ENCODE results near the gene CBX8. TPM values are rescaled to one million over a fixed set of nuclear protein-coding genes. Genes with fewer than 3 reads are reported as not detected.
A peak's percentile ranks its signal among the peaks of the same experiment; 100 is the strongest.

CBX8 gene
- polyA plus RNA-seq, 1 donor, result 10.3 TPM

- peaks cover 41% of the 10 kb centered on the region for H3K4me1 ChIP-seq (ENCODE audit: control insufficient read depth, insufficient read depth, low read length)
- no peak overlapping the region for H3K4me3 ChIP-seq (ENCODE audit: low read length)
- peaks cover 27% of the 10 kb centered on the region for H3K9me3 ChIP-seq (ENCODE audit: control insufficient read depth, low read depth, low read length)
- peaks cover 14% of the 10 kb centered on the region for H3K36me3 ChIP-seq (ENCODE audit: control insufficient read depth, insufficient read depth, low read length)
- DNase-seq, result peak in 1 of 2 donors; percentile 26
- no peak overlapping the region for H3K27ac ChIP-seq (ENCODE audit: low read length)
- peaks cover 65% of the 10 kb centered on the region for H3K27me3 ChIP-seq (ENCODE audit: control insufficient read depth, insufficient read depth, low read length)
- WGBS (ENCODE audit: insufficient coverage, low lambda C conversion rate), result no CpG with 5 or more reads among the region's 68 CpGs
Observed at GRCh38 chr17:79790805-79791734, 5.8 kb downstream of the CBX8 start.

GRCh38 chr17:79789943-79790804, 6.7 kb downstream of the CBX8 start:
- DNase-seq, result peak in 1 of 2 donors; percentile 49
- peaks cover 35% of the 10 kb centered on the region for H3K4me1 ChIP-seq (ENCODE audit: control insufficient read depth, insufficient read depth, low read length)

GRCh38 chr17:79788989-79789942, 7.6 kb downstream of the CBX8 start:
- Histone ChIP-seq H3K27ac (ENCODE audit: low read length) (no peak overlapping the region), H3K4me1 (ENCODE audit: control insufficient read depth, insufficient read depth, low read length) (peaks cover 27% of the 10 kb centered on the region), H3K4me3 (ENCODE audit: low read length) (no peak overlapping the region), H3K27me3 (ENCODE audit: control insufficient read depth, insufficient read depth, low read length) (peaks cover 65% of the 10 kb centered on the region), H3K9me3 (ENCODE audit: control insufficient read depth, low read depth, low read length) (peaks cover 27% of the 10 kb centered on the region), H3K36me3 (ENCODE audit: control insufficient read depth, insufficient read depth, low read length) (peaks cover 15% of the 10 kb centered on the region)
- WGBS (ENCODE audit: insufficient coverage, low lambda C conversion rate), result no CpG with 5 or more reads among the region's 52 CpGs
- peak in 1 of 2 donors; percentile 7 for DNase-seq

More at GRCh38 chr17:79789943-79790804, 6.7 kb downstream of the CBX8 start:
- Histone ChIP-seq H3K27me3 (ENCODE audit: control insufficient read depth, insufficient read depth, low read length) (peaks cover 65% of the 10 kb centered on the region), H3K4me3 (ENCODE audit: low read length) (no peak overlapping the region), H3K36me3 (ENCODE audit: control insufficient read depth, insufficient read depth, low read length) (peaks cover 15% of the 10 kb centered on the region), H3K27ac (ENCODE audit: low read length) (no peak overlapping the region), H3K9me3 (ENCODE audit: control insufficient read depth, low read depth, low read length) (peaks cover 27% of the 10 kb centered on the region)
- WGBS (ENCODE audit: insufficient coverage, low lambda C conversion rate), result no CpG with 5 or more reads among the region's 74 CpGs

- Histone ChIP-seq H3K4me3 (ENCODE audit: low read length) (no peak overlapping the region), H3K36me3 (ENCODE audit: control insufficient read depth, insufficient read depth, low read length) (peaks cover 20% of the 10 kb centered on the region), H3K4me1 (ENCODE audit: control insufficient read depth, insufficient read depth, low read length) (peaks cover 24% of the 10 kb centered on the region), H3K27ac (ENCODE audit: low read length) (no peak overlapping the region), H3K9me3 (ENCODE audit: control insufficient read depth, low read depth, low read length) (peaks cover 26% of the 10 kb centered on the region), H3K27me3 (ENCODE audit: control insufficient read depth, insufficient read depth, low read length) (peaks cover 62% of the 10 kb centered on the region)
- peak in 1 of 2 donors; percentile 2 for DNase-seq
- 67% methylated on average over 1 of the region's 5 CpGs for WGBS (ENCODE audit: insufficient coverage, low lambda C conversion rate)
Observed at GRCh38 chr17:79788455-79788854, 8.4 kb downstream of the CBX8 start.

- H3K9me3 ChIP-seq (ENCODE audit: control insufficient read depth, low read depth, low read length), result peaks cover 22% of the 10 kb centered on the region
- no peak overlapping the region for H3K4me3 ChIP-seq (ENCODE audit: low read length)
- 76% methylated on average over 3 of the region's 12 CpGs for WGBS (ENCODE audit: insufficient coverage, low lambda C conversion rate)
- DNase-seq, result no peak
- H3K27me3 ChIP-seq (ENCODE audit: control insufficient read depth, insufficient read depth, low read length), result peaks cover 49% of the 10 kb centered on the region
- peaks cover 30% of the 10 kb centered on the region for H3K36me3 ChIP-seq (ENCODE audit: control insufficient read depth, insufficient read depth, low read length)
- H3K27ac ChIP-seq (ENCODE audit: low read length), result no peak overlapping the region
- H3K4me1 ChIP-seq (ENCODE audit: control insufficient read depth, insufficient read depth, low read length), result peaks cover 21% of the 10 kb centered on the region
Observed at GRCh38 chr17:79786930-79787643, 9.8 kb downstream of the CBX8 start.

- Histone ChIP-seq H3K27ac (ENCODE audit: low read length) (no peak overlapping the region), H3K4me3 (ENCODE audit: low read length) (no peak overlapping the region), H3K4me1 (ENCODE audit: control insufficient read depth, insufficient read depth, low read length) (peaks cover 14% of the 10 kb centered on the region), H3K27me3 (ENCODE audit: control insufficient read depth, insufficient read depth, low read length) (peaks cover 39% of the 10 kb centered on the region), H3K9me3 (ENCODE audit: control insufficient read depth, low read depth, low read length) (peaks cover 18% of the 10 kb centered on the region), H3K36me3 (ENCODE audit: control insufficient read depth, insufficient read depth, low read length) (peaks cover 30% of the 10 kb centered on the region)
- WGBS (ENCODE audit: insufficient coverage, low lambda C conversion rate), result no CpG with 5 or more reads among the region's 15 CpGs
- DNase-seq, result no peak
Observed at GRCh38 chr17:79785900-79786810, 10.7 kb downstream of the CBX8 start.

- no peak overlapping the region for H3K4me3 ChIP-seq (ENCODE audit: low read length)
- no CpG with 5 or more reads among the region's 17 CpGs for WGBS (ENCODE audit: insufficient coverage, low lambda C conversion rate)
- no peak for DNase-seq
- H3K27ac ChIP-seq (ENCODE audit: low read length), result no peak overlapping the region
- peaks cover 9% of the 10 kb centered on the region for H3K9me3 ChIP-seq (ENCODE audit: control insufficient read depth, low read depth, low read length)
- H3K27me3 ChIP-seq (ENCODE audit: control insufficient read depth, insufficient read depth, low read length), result peaks cover 31% of the 10 kb centered on the region
- peaks cover 30% of the 10 kb centered on the region for H3K36me3 ChIP-seq (ENCODE audit: control insufficient read depth, insufficient read depth, low read length)
- H3K4me1 ChIP-seq (ENCODE audit: control insufficient read depth, insufficient read depth, low read length), result peaks cover 19% of the 10 kb centered on the region
Observed at GRCh38 chr17:79785017-79785899, 11.6 kb downstream of the CBX8 start.

GRCh38 chr17:79784353-79785016, 12.4 kb downstream of the CBX8 start:
- Histone ChIP-seq H3K9me3 (ENCODE audit: control insufficient read depth, low read depth, low read length) (peaks cover 2% of the 10 kb centered on the region), H3K4me1 (ENCODE audit: control insufficient read depth, insufficient read depth, low read length) (peaks cover 19% of the 10 kb centered on the region), H3K27me3 (ENCODE audit: control insufficient read depth, insufficient read depth, low read length) (peaks cover 23% of the 10 kb centered on the region), H3K27ac (ENCODE audit: low read length) (no peak overlapping the region), H3K4me3 (ENCODE audit: low read length) (no peak overlapping the region), H3K36me3 (ENCODE audit: control insufficient read depth, insufficient read depth, low read length) (peaks cover 30% of the 10 kb centered on the region)
- DNase-seq, result no peak
- no CpG with 5 or more reads among the region's 31 CpGs for WGBS (ENCODE audit: insufficient coverage, low lambda C conversion rate)

Measured in large intestine (tissue), 3 donors.